ENCODE data around the gene SERTAD1.
A peak's percentile ranks its signal among the peaks of the same experiment; 100 is the strongest.
"Not testable (repeated sequence)": the region's sequence is repeated elsewhere in the genome, so short reads cannot be mapped to it uniquely, and the experiment has no call there.

SERTAD1 gene

GRCh38 chr19:40445780-40446262, 20.0 kb upstream of the SERTAD1 start:
- H3K9ac ChIP-seq (ENCODE audit: low read length), result no peak overlapping the region

GRCh38 chr19:40444825-40445312, 19.1 kb upstream of the SERTAD1 start:
- Histone ChIP-seq H3K27me3 (ENCODE audit: control insufficient read depth, insufficient read depth, low read length) (no peaks in the 10 kb centered on the region), H3K4me1 (ENCODE audit: control insufficient read depth, low read depth, low read length) (peaks cover 17% of the 10 kb centered on the region), H3K27ac (ENCODE audit: low read length) (peak overlapping the region; percentile 87), H3K9ac (ENCODE audit: low read length) (peak overlapping the region; percentile 88), H3K36me3 (ENCODE audit: control insufficient read depth, low read depth, low read length) (peaks cover 19% of the 10 kb centered on the region), H3K9me3 (ENCODE audit: control insufficient read depth, low read depth, low read length) (no peaks in the 10 kb centered on the region), H3K4me3 (ENCODE audit: low read length) (peak overlapping the region; percentile 75)

More at GRCh38 chr19:40445780-40446262, 20.0 kb upstream of the SERTAD1 start:
- H3K9me3 ChIP-seq (ENCODE audit: control insufficient read depth, low read depth, low read length), result no peaks in the 10 kb centered on the region
- no peak overlapping the region for H3K4me3 ChIP-seq (ENCODE audit: low read length)
- peaks cover 12% of the 10 kb centered on the region for H3K36me3 ChIP-seq (ENCODE audit: control insufficient read depth, low read depth, low read length)
- H3K4me1 ChIP-seq (ENCODE audit: control insufficient read depth, low read depth, low read length), result peaks cover 17% of the 10 kb centered on the region
- H3K27ac ChIP-seq (ENCODE audit: low read length), result no peak overlapping the region
- H3K27me3 ChIP-seq (ENCODE audit: control insufficient read depth, insufficient read depth, low read length), result no peaks in the 10 kb centered on the region

- H3K4me3 ChIP-seq (ENCODE audit: low read length), result peak within 1 kb of the TSS; percentile 75
- H3K9ac ChIP-seq (ENCODE audit: low read length), result peak within 1 kb of the TSS; percentile 88
- H3K27ac ChIP-seq (ENCODE audit: low read length), result peak within 1 kb of the TSS; percentile 87
- H3K36me3 ChIP-seq (ENCODE audit: control insufficient read depth, low read depth, low read length), result peaks cover 19% of the 10 kb centered on the region
- H3K9me3 ChIP-seq (ENCODE audit: control insufficient read depth, low read depth, low read length), result no peaks in the 10 kb centered on the region
- H3K27me3 ChIP-seq (ENCODE audit: control insufficient read depth, insufficient read depth, low read length), result no peaks in the 10 kb centered on the region
- peaks cover 17% of the 10 kb centered on the region for H3K4me1 ChIP-seq (ENCODE audit: control insufficient read depth, low read depth, low read length)
Measured at GRCh38 chr19:40444000-40444824, 18.4 kb upstream of the SERTAD1 start, which contains the start of gene SERTAD3. Gene SERTAD3 (minus strand): TSS chr19:40444335. CDS start chr19:40442080, 2,255 bp downstream.

- no peaks in the 10 kb centered on the region for H3K9me3 ChIP-seq (ENCODE audit: control insufficient read depth, low read depth, low read length)
- peaks cover 17% of the 10 kb centered on the region for H3K4me1 ChIP-seq (ENCODE audit: control insufficient read depth, low read depth, low read length)
- peaks cover 19% of the 10 kb centered on the region for H3K36me3 ChIP-seq (ENCODE audit: control insufficient read depth, low read depth, low read length)
- peak overlapping the region; percentile 88 for H3K9ac ChIP-seq (ENCODE audit: low read length)
- H3K27ac ChIP-seq (ENCODE audit: low read length), result peak overlapping the region; percentile 70
- no peaks in the 10 kb centered on the region for H3K27me3 ChIP-seq (ENCODE audit: control insufficient read depth, insufficient read depth, low read length)
- H3K4me3 ChIP-seq (ENCODE audit: low read length), result peak overlapping the region; percentile 75
Measured at GRCh38 chr19:40443131-40443999, 17.6 kb upstream of the SERTAD1 start.

GRCh38 chr19:40442328-40443130, 16.7 kb upstream of the SERTAD1 start:
- peaks cover 17% of the 10 kb centered on the region for H3K4me1 ChIP-seq (ENCODE audit: control insufficient read depth, low read depth, low read length)
- H3K9ac ChIP-seq (ENCODE audit: low read length), result peak overlapping the region; percentile 61
- peak overlapping the region; percentile 43 for H3K27ac ChIP-seq (ENCODE audit: low read length)
- H3K9me3 ChIP-seq (ENCODE audit: control insufficient read depth, low read depth, low read length), result no peaks in the 10 kb centered on the region
- H3K27me3 ChIP-seq (ENCODE audit: control insufficient read depth, insufficient read depth, low read length), result no peaks in the 10 kb centered on the region
- peaks cover 19% of the 10 kb centered on the region for H3K36me3 ChIP-seq (ENCODE audit: control insufficient read depth, low read depth, low read length)
- H3K4me3 ChIP-seq (ENCODE audit: low read length), result peak overlapping the region; percentile 73

GRCh38 chr19:40441719-40442253, 16.0 kb upstream of the SERTAD1 start:
- H3K9me3 ChIP-seq (ENCODE audit: control insufficient read depth, low read depth, low read length), result no peaks in the 10 kb centered on the region
- H3K27me3 ChIP-seq (ENCODE audit: control insufficient read depth, insufficient read depth, low read length), result no peaks in the 10 kb centered on the region
- H3K9ac ChIP-seq (ENCODE audit: low read length), result no peak overlapping the region
- H3K4me1 ChIP-seq (ENCODE audit: control insufficient read depth, low read depth, low read length), result peaks cover 17% of the 10 kb centered on the region
- H3K4me3 ChIP-seq (ENCODE audit: low read length), result peak overlapping the region; percentile 73
- H3K27ac ChIP-seq (ENCODE audit: low read length), result no peak overlapping the region
- peaks cover 19% of the 10 kb centered on the region for H3K36me3 ChIP-seq (ENCODE audit: control insufficient read depth, low read depth, low read length)

GRCh38 chr19:40438284-40438683, 12.5 kb upstream of the SERTAD1 start:
- H3K36me3 ChIP-seq (ENCODE audit: control insufficient read depth, low read depth, low read length), result peaks cover 19% of the 10 kb centered on the region
- H3K9me3 ChIP-seq (ENCODE audit: control insufficient read depth, low read depth, low read length), result no peaks in the 10 kb centered on the region
- H3K27me3 ChIP-seq (ENCODE audit: control insufficient read depth, insufficient read depth, low read length), result no peaks in the 10 kb centered on the region
- H3K4me1 ChIP-seq (ENCODE audit: control insufficient read depth, low read depth, low read length), result peaks cover 10% of the 10 kb centered on the region
- H3K4me3 ChIP-seq (ENCODE audit: low read length), result no peak overlapping the region
- no peak overlapping the region for H3K27ac ChIP-seq (ENCODE audit: low read length)
- H3K9ac ChIP-seq (ENCODE audit: low read length), result no peak overlapping the region

GRCh38 chr19:40433391-40434216, 7.8 kb upstream of the SERTAD1 start:
- Histone ChIP-seq H3K4me3 (ENCODE audit: low read length) (peak overlapping the region; percentile 68), H3K9me3 (ENCODE audit: control insufficient read depth, low read depth, low read length) (no peaks in the 10 kb centered on the region), H3K9ac (ENCODE audit: low read length) (peak overlapping the region; percentile 89), H3K27me3 (ENCODE audit: control insufficient read depth, insufficient read depth, low read length) (no peaks in the 10 kb centered on the region), H3K4me1 (ENCODE audit: control insufficient read depth, low read depth, low read length) (peaks cover 9% of the 10 kb centered on the region), H3K27ac (ENCODE audit: low read length) (peak overlapping the region; percentile 96), H3K36me3 (ENCODE audit: control insufficient read depth, low read depth, low read length) (no peaks in the 10 kb centered on the region)

- not testable (repeated sequence) for H3K27ac ChIP-seq (ENCODE audit: low read length); H3K4me1 ChIP-seq (ENCODE audit: control insufficient read depth, low read depth, low read length); H3K36me3 ChIP-seq (ENCODE audit: control insufficient read depth, low read depth, low read length); H3K27me3 ChIP-seq (ENCODE audit: control insufficient read depth, insufficient read depth, low read length); H3K9me3 ChIP-seq (ENCODE audit: control insufficient read depth, low read depth, low read length)
- Histone ChIP-seq H3K4me3 (ENCODE audit: low read length) (peak overlapping the region; percentile 68), H3K9ac (ENCODE audit: low read length) (peak overlapping the region; percentile 89)
Measured at GRCh38 chr19:40432760-40433159, 7.0 kb upstream of the SERTAD1 start.

- no peaks in the 10 kb centered on the region for H3K9me3 ChIP-seq (ENCODE audit: control insufficient read depth, low read depth, low read length)
- H3K27ac ChIP-seq (ENCODE audit: low read length), result no peak overlapping the region
Measured at GRCh38 chr19:40431698-40432097, 5.9 kb upstream of the SERTAD1 start.

More at GRCh38 chr19:40431698-40432097, 5.9 kb upstream of the SERTAD1 start:
- Histone ChIP-seq H3K27me3 (ENCODE audit: control insufficient read depth, insufficient read depth, low read length) (no peaks in the 10 kb centered on the region), H3K4me1 (ENCODE audit: control insufficient read depth, low read depth, low read length) (peaks cover 9% of the 10 kb centered on the region), H3K9ac (ENCODE audit: low read length) (no peak overlapping the region), H3K36me3 (ENCODE audit: control insufficient read depth, low read depth, low read length) (no peaks in the 10 kb centered on the region), H3K4me3 (ENCODE audit: low read length) (no peak overlapping the region)
